Mammary epithelial cell (primary cell): ENCODE measurements around the gene MARS1.

Experiments
- EZH2 ChIP-seq: IDR thresholded peaks from 2 replicates; pipeline ENCODE4 v1.6.1; 2012; ENCODE audit warnings: low read length, inconsistent platforms, borderline replicate concordance
- TF ChIP-seq, protein P1 (sequence below), 2 donors: IDR thresholded peaks in 1 of 2; conservative IDR thresholded peaks in 1 of 2; 2 replicates each; pipeline ENCODE4 v1.5.1; 2011 to 2012; ENCODE audit warnings: inconsistent platforms in 2 of 2, low read length in 2 of 2, mild to moderate bottlenecking in 2 of 2, control low read depth in 1 of 2, low read depth in 1 of 2; ENCODE audit not compliant: insufficient read depth in 1 of 2; ENCODE audit errors: extremely low read depth in 1 of 2

DNA sequence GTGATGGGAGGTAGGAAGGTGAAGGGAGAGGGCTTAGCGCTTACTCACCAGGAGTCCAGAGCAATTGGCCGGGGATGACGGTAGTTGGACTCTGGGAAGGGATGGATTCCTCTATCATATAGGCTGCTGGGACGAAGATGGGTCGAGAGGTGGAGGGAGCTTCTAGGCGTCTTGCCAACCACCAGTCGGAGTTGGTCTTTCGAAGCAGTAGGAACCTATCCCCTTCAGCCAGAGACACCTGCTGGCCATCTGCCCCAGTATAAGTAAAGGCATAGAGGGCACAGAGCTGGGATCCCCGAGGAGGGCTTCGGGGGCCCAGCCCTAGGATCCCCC lies 8.9 kb upstream of the MARS1 start:
- TF ChIP-seq, protein P1, sequence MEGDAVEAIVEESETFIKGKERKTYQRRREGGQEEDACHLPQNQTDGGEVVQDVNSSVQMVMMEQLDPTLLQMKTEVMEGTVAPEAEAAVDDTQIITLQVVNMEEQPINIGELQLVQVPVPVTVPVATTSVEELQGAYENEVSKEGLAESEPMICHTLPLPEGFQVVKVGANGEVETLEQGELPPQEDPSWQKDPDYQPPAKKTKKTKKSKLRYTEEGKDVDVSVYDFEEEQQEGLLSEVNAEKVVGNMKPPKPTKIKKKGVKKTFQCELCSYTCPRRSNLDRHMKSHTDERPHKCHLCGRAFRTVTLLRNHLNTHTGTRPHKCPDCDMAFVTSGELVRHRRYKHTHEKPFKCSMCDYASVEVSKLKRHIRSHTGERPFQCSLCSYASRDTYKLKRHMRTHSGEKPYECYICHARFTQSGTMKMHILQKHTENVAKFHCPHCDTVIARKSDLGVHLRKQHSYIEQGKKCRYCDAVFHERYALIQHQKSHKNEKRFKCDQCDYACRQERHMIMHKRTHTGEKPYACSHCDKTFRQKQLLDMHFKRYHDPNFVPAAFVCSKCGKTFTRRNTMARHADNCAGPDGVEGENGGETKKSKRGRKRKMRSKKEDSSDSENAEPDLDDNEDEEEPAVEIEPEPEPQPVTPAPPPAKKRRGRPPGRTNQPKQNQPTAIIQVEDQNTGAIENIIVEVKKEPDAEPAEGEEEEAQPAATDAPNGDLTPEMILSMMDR (conservative IDR thresholded peaks at IDR 0.05 in 1 of 2, IDR thresholded peaks at IDR 0.05 in 1 of 2; ENCODE audit: extremely low read depth in 1 of 2, insufficient read depth in 1 of 2, low read depth in 1 of 2, low read length in 2 of 2), result no peak
- no peak for TF ChIP-seq EZH2
